UCSD-AML1 (cell line): ENCODE measurements around the gene SH3BP5L.

Experiments used
- DNase-seq: peaks from one replicate; lab custom pipeline; 2025; ENCODE audit not compliant: unreplicated experiment; lab: John Stamatoyannopoulos, UW

Gene SH3BP5L

GRCh38 chr1:248782416-248783141 is 43.1 kb downstream of the SH3BP5L start:
- no peak for DNase-seq

GRCh38 chr1:248779350-248779749 is 46.4 kb downstream of the SH3BP5L start:
- DNase-seq, result no peak

DNA sequence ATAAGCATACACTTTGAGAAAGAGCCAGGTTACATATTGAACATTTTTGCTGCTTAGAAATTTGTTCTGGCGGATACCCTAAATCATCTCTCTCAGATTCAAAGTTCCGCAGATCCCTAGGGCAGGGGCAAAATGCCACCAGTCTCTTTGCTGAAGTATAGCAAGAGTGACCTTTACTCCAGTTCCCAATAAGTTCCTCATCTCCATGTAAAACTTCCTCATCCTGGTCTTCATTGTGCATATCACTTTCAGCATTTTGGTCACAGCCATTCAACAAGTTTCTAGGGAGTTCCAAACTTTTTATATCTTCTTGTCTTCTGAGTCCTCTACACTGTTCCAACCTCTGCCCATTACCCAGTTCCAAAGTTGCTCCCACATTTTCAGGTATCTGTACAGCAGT is 46.8 kb downstream of the SH3BP5L start:
- DNase-seq, result no peak

GRCh38 chr1:248776991-248777390 is 48.7 kb downstream of the SH3BP5L start:
- no peak for DNase-seq

DNA sequence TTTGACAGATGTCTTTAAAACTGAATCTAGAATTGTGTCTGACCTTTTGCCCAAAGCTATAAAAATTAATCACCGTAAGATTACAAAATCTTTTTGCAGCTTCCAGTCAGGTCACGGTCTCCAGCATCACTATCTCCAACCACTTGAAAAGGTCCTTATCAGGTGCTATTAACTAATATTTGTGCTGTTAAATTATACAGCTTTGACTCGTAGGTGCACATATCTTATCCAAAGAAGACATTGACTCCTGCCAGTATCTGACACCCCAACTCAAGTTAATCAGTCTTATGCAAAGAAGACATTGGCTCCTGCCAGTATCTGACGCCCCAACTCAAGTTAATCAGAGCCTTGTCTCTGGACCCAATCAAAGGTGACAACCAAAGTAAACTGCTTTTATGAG is 50.3 kb downstream of the SH3BP5L start:
- no peak for DNase-seq
